Loucy (cell line): ENCODE results near the gene C9orf153.

ENCODE experiments used
- H2AFZ ChIP-seq: fragments of 200-600 bp; sonication (generic); 2 replicates; pipeline ENCODE4 v1.6.0; 2016; ENCODE audit warnings: antibody characterized with exemption, mild to moderate bottlenecking, low read length, moderate library complexity
- H3F3A ChIP-seq: fragments of 200-600 bp; 2 replicates; pipeline ENCODE4 v1.6.0; 2016; ENCODE audit warnings: antibody characterized with exemption, low read depth, mild to moderate bottlenecking
- H3K27me3 ChIP-seq: fragments of 200-600 bp; sonication (generic); 2 replicates; pipeline ENCODE4 v1.6.1; 2014; ENCODE audit warnings: low read length, mild to moderate bottlenecking; ENCODE audit not compliant: insufficient read depth, poor library complexity, severe bottlenecking
- H3K36me3 ChIP-seq: fragments of 200-600 bp; sonication (generic); 2 replicates; pipeline ENCODE4 v1.6.1; 2016; ENCODE audit warnings: low read length; ENCODE audit not compliant: insufficient read depth
- H3K4me1 ChIP-seq: fragments of 200-600 bp; sonication (generic); 2 replicates; pipeline ENCODE4 v1.5.1; 2014; ENCODE audit warnings: low read length, mild to moderate bottlenecking; ENCODE audit not compliant: insufficient read depth, poor library complexity, severe bottlenecking
- H3K4me2 ChIP-seq: fragments of 200-600 bp; sonication (generic); 2 replicates; pipeline ENCODE4 v1.6.0; 2014; ENCODE audit warnings: antibody characterized with exemption, low read length, low read depth, mild to moderate bottlenecking; ENCODE audit not compliant: poor library complexity, severe bottlenecking
- H3K4me3 ChIP-seq: fragments of 200-600 bp; sonication (generic); 2 replicates; pipeline ENCODE4 v1.5.1; 2014; ENCODE audit warnings: low read length, mild to moderate bottlenecking, mixed read lengths; ENCODE audit not compliant: poor library complexity, severe bottlenecking
- H3K79me2 ChIP-seq: fragments of 200-600 bp; sonication (generic); 2 replicates; pipeline ENCODE4 v1.6.1; 2014; ENCODE audit warnings: low read length; ENCODE audit not compliant: insufficient read depth
- H3K9ac ChIP-seq: fragments of 200-600 bp; sonication (generic); 2 replicates; pipeline ENCODE4 v1.6.0; 2014; ENCODE audit warnings: mild to moderate bottlenecking, low read depth, low read length, moderate library complexity; ENCODE audit not compliant: poor library complexity, severe bottlenecking
- H3K9me2 ChIP-seq: fragments of 200-600 bp; sonication (generic); replicated peaks from 2 replicates; pipeline ENCODE4 v1.6.1; 2016; ENCODE audit warnings: low read depth, low read length, mixed read lengths
- H3K9me3 ChIP-seq: fragments of 200-600 bp; sonication (generic); 2 replicates; pipeline ENCODE4 v1.6.1; 2014; ENCODE audit warnings: mild to moderate bottlenecking, antibody characterized with exemption, low read length, low read depth; ENCODE audit not compliant: insufficient read depth
- H4K20me1 ChIP-seq: fragments of 200-600 bp; sonication (generic); 2 replicates; pipeline ENCODE4 v1.6.0; 2014; ENCODE audit warnings: antibody characterized with exemption, low read length, mild to moderate bottlenecking; ENCODE audit not compliant: insufficient read depth, poor library complexity, severe bottlenecking
- EZH2phosphoT487 ChIP-seq: fragments of 200-600 bp; IDR thresholded peaks from 2 replicates; pipeline ENCODE4 v1.6.1; 2018; ENCODE audit warnings: antibody characterized with exemption, mild to moderate bottlenecking, moderate library complexity, borderline replicate concordance
- TF ChIP-seq, protein P1 (sequence below): fragments of 200-600 bp; sonication (generic); conservative IDR thresholded peaks from 2 replicates; pipeline ENCODE4 v1.5.1; 2014; ENCODE audit warnings: mild to moderate bottlenecking, antibody characterized with exemption, low read length

C9orf153 gene

GRCh38 chr9:86175223-86175622 lies 84.2 kb downstream of the C9orf153 start:
- Histone ChIP-seq H3K4me2 (no peak overlapping the region), H3K4me1 (no peaks in the 10 kb centered on the region), H3K9me3 (no peaks in the 10 kb centered on the region; the same call in 1 of the 2 replicates), H4K20me1 (no peaks in the 10 kb centered on the region), H3F3A (no peaks in the 10 kb centered on the region), H3K4me3 (no peak overlapping the region), H3K9ac (no peak overlapping the region), H2AFZ (no peak overlapping the region), H3K9me2 (no peaks in the 10 kb centered on the region), H3K36me3 (no peaks in the 10 kb centered on the region), H3K27me3 (no peaks in the 10 kb centered on the region), H3K79me2 (no peaks in the 10 kb centered on the region)
- no peak for TF ChIP-seq EZH2phosphoT487
- TF ChIP-seq, protein P1, sequence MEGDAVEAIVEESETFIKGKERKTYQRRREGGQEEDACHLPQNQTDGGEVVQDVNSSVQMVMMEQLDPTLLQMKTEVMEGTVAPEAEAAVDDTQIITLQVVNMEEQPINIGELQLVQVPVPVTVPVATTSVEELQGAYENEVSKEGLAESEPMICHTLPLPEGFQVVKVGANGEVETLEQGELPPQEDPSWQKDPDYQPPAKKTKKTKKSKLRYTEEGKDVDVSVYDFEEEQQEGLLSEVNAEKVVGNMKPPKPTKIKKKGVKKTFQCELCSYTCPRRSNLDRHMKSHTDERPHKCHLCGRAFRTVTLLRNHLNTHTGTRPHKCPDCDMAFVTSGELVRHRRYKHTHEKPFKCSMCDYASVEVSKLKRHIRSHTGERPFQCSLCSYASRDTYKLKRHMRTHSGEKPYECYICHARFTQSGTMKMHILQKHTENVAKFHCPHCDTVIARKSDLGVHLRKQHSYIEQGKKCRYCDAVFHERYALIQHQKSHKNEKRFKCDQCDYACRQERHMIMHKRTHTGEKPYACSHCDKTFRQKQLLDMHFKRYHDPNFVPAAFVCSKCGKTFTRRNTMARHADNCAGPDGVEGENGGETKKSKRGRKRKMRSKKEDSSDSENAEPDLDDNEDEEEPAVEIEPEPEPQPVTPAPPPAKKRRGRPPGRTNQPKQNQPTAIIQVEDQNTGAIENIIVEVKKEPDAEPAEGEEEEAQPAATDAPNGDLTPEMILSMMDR: no peak
